K562 (cell line): ENCODE results near the gene KRTAP22-2. TPM values are rescaled to one million over a fixed set of nuclear protein-coding genes. Genes with fewer than 3 reads are reported as not detected.

Experiments
- ATAC-seq: fragments of 200-7000 bp; cut with Tn5 transposase; 3 replicates; pipeline ENCODE4 v1.9.1; 2020; ENCODE audit warnings: moderate library complexity
- BruUV-seq: library from RNA; stranded (reverse); fragments of 400-500 nt; replicated peaks from 2 replicates; lab custom pipeline; 2021; lab: Mats Ljungman, UMichigan
- CTCF ChIA-PET: fragments of 300-600 bp; formaldehyde crosslinking; extraction: SDS; loops from one replicate; lab custom pipeline; 2021; ENCODE audit warnings: low intra/inter-chr PET ratio; lab: Yijun Ruan, JAX
- POLR2A ChIA-PET: fragments of 300-600, 350-650 bp; sonication (Branson Sonifier 250); formaldehyde crosslinking; extraction: SDS; loops from one replicate; lab custom pipeline; 2021; ENCODE audit warnings: antibody characterized with exemption, inconsistent platforms; lab: Yijun Ruan, JAX
- DNase-seq, 4 experiments: peaks; one replicate each; pipeline versions ENCODE4 v3.0.0 to v3.0.0-alpha.2; 2011 to 2018; ENCODE audit warnings: low spot score in 3 of 4, mixed read lengths in 3 of 4; ENCODE audit errors: extremely low read depth in 1 of 4
- FAIRE-seq: peaks from 2 replicates; lab custom pipeline; 2011; peaks lifted over from hg19 to GRCh38; lab: Jason Lieb, UNC
- H2AFZ ChIP-seq: 2 replicates; pipeline ENCODE4 v1.6.0; 2011; ENCODE audit warnings: low read depth, low read length, control low read depth, inconsistent platforms
- H3K27ac ChIP-seq: fragments of 200-600 bp; 3 replicates; pipeline ENCODE4 v1.8.0; 2011; ENCODE audit warnings: low read depth, mild to moderate bottlenecking, control low read depth, inconsistent platforms, low read length, moderate library complexity, mixed read lengths; ENCODE audit errors: extremely low read depth
- H3K27me3 ChIP-seq, 2 experiments: fragments of 300-600 bp in 1 of 2; 2 replicates in 1 of 2; 3 replicates in 1 of 2; pipeline versions ENCODE4 v1.6.0 to v1.8.0; 2011; ENCODE audit warnings: inconsistent platforms in 2 of 2, low read length in 2 of 2, mild to moderate bottlenecking in 1 of 2, mixed read lengths in 1 of 2, moderate library complexity in 1 of 2; ENCODE audit not compliant: control insufficient read depth in 2 of 2, insufficient read depth in 2 of 2
- H3K36me3 ChIP-seq: fragments of 300-600 bp; 3 replicates; pipeline ENCODE4 v1.8.0; 2011; ENCODE audit warnings: mild to moderate bottlenecking, low read length, inconsistent platforms; ENCODE audit not compliant: control insufficient read depth, insufficient read depth
- H3K4me1 ChIP-seq, 2 experiments: fragments of 200-600 bp in 1 of 2; replicated peaks in 1 of 2; 2 replicates in 1 of 2; 3 replicates in 1 of 2; pipeline versions ENCODE4 v1.5.1 to v1.8.0; 2011; ENCODE audit warnings: inconsistent platforms in 2 of 2, low read length in 2 of 2, mild to moderate bottlenecking in 1 of 2, mixed read lengths in 1 of 2, moderate library complexity in 1 of 2; ENCODE audit not compliant: control insufficient read depth in 2 of 2, insufficient read depth in 2 of 2
- H3K4me2 ChIP-seq: 2 replicates; pipeline ENCODE4 v1.6.1; 2011; ENCODE audit warnings: low read length, control low read depth, inconsistent platforms, mixed read lengths; ENCODE audit not compliant: insufficient read depth
- H3K4me3 ChIP-seq: fragments of 200-600 bp; sonication (generic), shearing (Covaris generic); 2 replicates; pipeline ENCODE4 v1.5.1; 2016; ENCODE audit warnings: control low read depth, inconsistent platforms
- H3K79me2 ChIP-seq: fragments of 200-600 bp; 3 replicates; pipeline ENCODE4 v1.8.0; 2011; ENCODE audit warnings: low read length, inconsistent platforms; ENCODE audit not compliant: control insufficient read depth, insufficient read depth
- H3K9ac ChIP-seq, 2 experiments: 2 replicates each; pipeline versions ENCODE4 v1.6.0 to v1.6.1; 2011; ENCODE audit warnings: low read depth in 2 of 2, low read length in 2 of 2, control low read depth in 1 of 2, inconsistent platforms in 1 of 2, mild to moderate bottlenecking in 1 of 2, mixed read lengths in 1 of 2; ENCODE audit not compliant: insufficient read depth in 1 of 2
- H3K9me1 ChIP-seq: one replicate; pipeline ENCODE4 v1.6.0; 2011; ENCODE audit warnings: inconsistent platforms, mild to moderate bottlenecking, low read length, moderate library complexity; ENCODE audit not compliant: control insufficient read depth, insufficient read depth
- H3K9me3 ChIP-seq: replicated peaks from 2 replicates; pipeline ENCODE4 v1.5.1; 2011; ENCODE audit warnings: low read depth, low read length, inconsistent platforms; ENCODE audit not compliant: control insufficient read depth, insufficient read depth
- H4K20me1 ChIP-seq: replicated peaks from 2 replicates; pipeline ENCODE4 v1.6.1; 2011; ENCODE audit warnings: low read length, inconsistent platforms, mixed read lengths; ENCODE audit not compliant: control insufficient read depth, insufficient read depth
- E2F5 ChIP-seq: sonication (generic); formaldehyde crosslinking; IDR thresholded peaks from 2 replicates; pipeline ENCODE4 v1.8.0; 2022; ENCODE audit warnings: mild to moderate bottlenecking, missing genetic modification reagents
- GTF2E2 ChIP-seq: fragments of 200-800 bp; sonication (Bioruptor generic); IDR thresholded peaks from 2 replicates; pipeline ENCODE4 v1.6.1; 2016; ENCODE audit warnings: missing genetic modification characterization, missing compliant biosample characterization
- HLTF ChIP-seq: fragments of 450-650 bp; IDR thresholded peaks from 2 replicates; pipeline ENCODE4 v1.6.1; 2016
- HNRNPH1 ChIP-seq: fragments of 200-400 bp; formaldehyde crosslinking; optimal IDR thresholded peaks from 2 replicates; pipeline ENCODE3; 2017; ENCODE audit warnings: low read depth, mild to moderate bottlenecking, low read length, moderate library complexity
- MAFK ChIP-seq: IDR thresholded peaks from 2 replicates; pipeline ENCODE4 v1.6.1; 2011; ENCODE audit warnings: low read length, improper control_type of control experiment
- MNT ChIP-seq, 2 experiments: fragments of 450-650 bp; conservative IDR thresholded peaks; 2 replicates each; pipeline ENCODE4 v1.6.1; 2017; ENCODE audit warnings: mild to moderate bottlenecking in 2 of 2, moderate library complexity in 2 of 2
- MYC ChIP-seq, 2 experiments: fragments of 250-450 bp in 1 of 2; sonication (Bioruptor Pico) in 1 of 2; IDR thresholded peaks; 2 replicates each; pipeline versions ENCODE4 v1.5.1 to v1.6.1; 2012 to 2021; ENCODE audit warnings: low read depth in 2 of 2, borderline replicate concordance in 1 of 2, improper control_type of control experiment in 1 of 2, low read length in 1 of 2, mild to moderate bottlenecking in 1 of 2, moderate library complexity in 1 of 2
- MYNN ChIP-seq, 2 experiments: sonication (generic); formaldehyde crosslinking in 1 of 2; IDR thresholded peaks; 2 replicates each; pipeline versions ENCODE4 v1.5.0 to v1.6.1; 2016 to 2020; ENCODE audit warnings: antibody characterized with exemption in 1 of 2, missing genetic modification reagents in 1 of 2
- SP1 ChIP-seq: sonication (generic); formaldehyde crosslinking; IDR thresholded peaks from 2 replicates; pipeline ENCODE4 v1.8.1; 2022; ENCODE audit warnings: mild to moderate bottlenecking, missing genetic modification reagents
- SP2 ChIP-seq: IDR thresholded peaks from 2 replicates; pipeline ENCODE4 v1.6.1; 2011; ENCODE audit warnings: mild to moderate bottlenecking, low read depth, low read length, moderate library complexity; ENCODE audit not compliant: poor library complexity, severe bottlenecking; ENCODE audit errors: extremely low read depth
- ZFP91 ChIP-seq: sonication (generic); formaldehyde crosslinking; IDR thresholded peaks from 2 replicates; pipeline ENCODE4 v1.8.0; 2022; ENCODE audit warnings: mild to moderate bottlenecking, missing genetic modification reagents
- ZNF239 ChIP-seq: fragments of 250-450 bp; sonication (Bioruptor Pico); IDR thresholded peaks from 2 replicates; pipeline ENCODE4 v1.4.0; 2020; ENCODE audit warnings: mild to moderate bottlenecking
- ZNF253 ChIP-seq: fragments of 250-450 bp; sonication (Bioruptor Pico); conservative IDR thresholded peaks from 2 replicates; pipeline ENCODE4 v1.6.1; 2021; ENCODE audit warnings: mild to moderate bottlenecking
- ZNF695 ChIP-seq: fragments of 450-650 bp; formaldehyde crosslinking; IDR thresholded peaks from 2 replicates; pipeline ENCODE4 v1.4.0; 2020; ENCODE audit warnings: mild to moderate bottlenecking, moderate library complexity
- WGBS: fragments of 100-300 bp; shearing (Covaris generic); methylation state at CpG from one replicate; pipeline ENCODE4 v1.1.6; 2016; ENCODE audit warnings: low coverage, mixed read lengths; ENCODE audit not compliant: insufficient coverage; ENCODE audit errors: missing lambda C conversion rate; 5-methylcytosine and 5-hydroxymethylcytosine counted together
- in situ Hi-C: fragments of 300-500 bp; cut with MboI; formaldehyde crosslinking; loops from 4 replicates; pipeline ENCODE4 v1.15.0; 2018; ENCODE audit warnings: inconsistent platforms, mixed read lengths
- intact Hi-C: fragments of 100-400 bp; cut with micrococcal nuclease; formaldehyde crosslinking; loops from 2 replicates; pipeline ENCODE4 v1.14.2; 2022
- polyA plus RNA-seq, 8 experiments: library from polyadenylated mRNA; depleted of rRNA in 4 of 8; stranded (reverse) in 5 of 8; unstranded in 3 of 8; fragments of >200 nt; fragmentation: Nextera tagmentation in 2 of 8; fragmentation: Illumina TruSeq in 1 of 8; extraction: Ambion mirVana in 2 of 8; extraction: Trizol in 1 of 8; gene quantifications; 2 replicates each; pipeline versions ENCODE4 v1.2.1 to v1.2.3, GENCODE V29; 2011 to 2014; ENCODE audit warnings: inconsistent platforms in 1 of 8, missing spikeins in 1 of 8
- total RNA-seq, 7 experiments: library from RNA; depleted of rRNA in 6 of 7; stranded (reverse); fragments of >200 nt in 6 of 7; fragmentation: Illumina TruSeq in 2 of 7; extraction: Trizol in 2 of 7; gene quantifications; 2 replicates each; pipeline versions ENCODE4 v1.2.1 to v1.2.3, GENCODE V29; 2011 to 2021; ENCODE audit warnings: low replicate concordance in 1 of 7

KRTAP22-2 gene
- total and polyA plus RNA-seq, 9 of the 15 experiments (the other 6 are each of a cell fraction or from before 2014, with no cell fraction given), result not detected

GRCh38 chr21:30561264-30561895 lies 28.8 kb downstream of the KRTAP22-2 start, which contains the start of gene KRTAP19-7:
Gene KRTAP19-7 (minus strand): TSS chr21:30561314. CDS start chr21:30561289, 25 bp downstream.
- H3K4me1 ChIP-seq, result no peaks in the 10 kb centered on the region
- H3K9me1 ChIP-seq, result no peaks in the 10 kb centered on the region
- no peaks in the 10 kb centered on the region for H3K27me3 ChIP-seq
- no peak within 1 kb of the TSS for H2AFZ ChIP-seq
- WGBS, result 0% methylated on average over 2 of the region's 2 CpGs
- no peak within 1 kb of the TSS for H3K4me3 ChIP-seq
- no peak within 1 kb of the TSS for H3K9ac ChIP-seq
- H4K20me1 ChIP-seq, result no peaks in the 10 kb centered on the region
- no peaks in the 10 kb centered on the region for H3K79me2 ChIP-seq
- BruUV-seq, result no TSS peak
- intact Hi-C loops (no loop called here), in situ Hi-C loops (no loop called here)
- DNase-seq (no peak), FAIRE-seq (no peak), ATAC-seq (no peak)
- no peaks in the 10 kb centered on the region for H3K36me3 ChIP-seq
- H3K4me2 ChIP-seq, result no peak within 1 kb of the TSS
- CTCF ChIA-PET, result no interaction called here
- POLR2A ChIA-PET, result no interaction called here
- no peaks in the 10 kb centered on the region; the same call in 1 of the 2 replicates for H3K9me3 ChIP-seq
- H3K27ac ChIP-seq, result no peak within 1 kb of the TSS
- no peak for TF ChIP-seq MNT (conservative IDR thresholded peaks at IDR 0.05)
- TF ChIP-seq ZNF695 (CRISPR knock-in tag), result no peak
- no peak for TF ChIP-seq HLTF
- TF ChIP-seq MYNN (IDR thresholded peaks at IDR 0.05), result no peak
- no peak for TF ChIP-seq MYNN (CRISPR knock-in tag; IDR thresholded peaks at IDR 0.05)
- TF ChIP-seq ZNF253, result no peak
- no peak for TF ChIP-seq HNRNPH1
- TF ChIP-seq MYC (IDR thresholded peaks at IDR 0.05; ENCODE audit: low read depth, low read length), result no peak
- TF ChIP-seq MYC (CRISPR knock-in tag; IDR thresholded peaks at IDR 0.05; ENCODE audit: borderline replicate concordance, low read depth), result no peak
- no peak for TF ChIP-seq ZNF239 (CRISPR knock-in tag)
- no peak for TF ChIP-seq GTF2E2 (tag)
- TF ChIP-seq SP1, result no peak
- no peak for TF ChIP-seq ZFP91 (CRISPR knock-in tag)
- TF ChIP-seq E2F5 (CRISPR knock-in tag), result no peak
- no peak for TF ChIP-seq MAFK
- TF ChIP-seq SP2, result no peak
